HFF-Myc (cell line): ENCODE results near the gene PRKCQ.
"Not testable (repeated sequence)": the region's sequence is repeated elsewhere in the genome, so short reads cannot be mapped to it uniquely, and the experiment has no call there.

Experiments
- DNase-seq: peaks from one replicate; pipeline ENCODE4 v3.0.0-alpha.2; 2011; ENCODE audit warnings: low read depth; ENCODE audit errors: extremely low read depth
- H3K4me3 ChIP-seq: replicated peaks from 2 replicates; pipeline ENCODE4 v1.5.1; 2011; ENCODE audit warnings: low read depth, mild to moderate bottlenecking, control low read depth, low read length
- CTCF ChIP-seq: IDR thresholded peaks from 2 replicates; pipeline ENCODE4 v1.5.1; 2012; ENCODE audit warnings: mild to moderate bottlenecking, low read depth, low read length, control low read depth; ENCODE audit errors: missing control alignments

The PRKCQ gene

GRCh38 chr10:6588845-6589244, 8.8 kb upstream of the PRKCQ start:
- DNase-seq, result no peak
- TF ChIP-seq CTCF, result no peak
- H3K4me3 ChIP-seq, result no peak overlapping the region

- no peak for DNase-seq
- TF ChIP-seq CTCF, result no peak
- no peak overlapping the region for H3K4me3 ChIP-seq
Observed at GRCh38 chr10:6588082-6588481, 8.0 kb upstream of the PRKCQ start.

- no peak for DNase-seq
- H3K4me3 ChIP-seq, result no peak overlapping the region
- TF ChIP-seq CTCF, result no peak
Observed at GRCh38 chr10:6586501-6586900, 6.4 kb upstream of the PRKCQ start.

GRCh38 chr10:6583447-6583846, 3.4 kb upstream of the PRKCQ start:
- no peak overlapping the region for H3K4me3 ChIP-seq
- DNase-seq, result no peak
- TF ChIP-seq CTCF, result no peak

GRCh38 chr10:6582913-6583312, 2.8 kb upstream of the PRKCQ start:
- DNase-seq, H3K4me3 ChIP-seq: not testable (repeated sequence)

- H3K4me3 ChIP-seq, result no peak overlapping the region
- DNase-seq, result no peak
- no peak for TF ChIP-seq CTCF
Observed at GRCh38 chr10:6582298-6582697, 2.2 kb upstream of the PRKCQ start.

DNA sequence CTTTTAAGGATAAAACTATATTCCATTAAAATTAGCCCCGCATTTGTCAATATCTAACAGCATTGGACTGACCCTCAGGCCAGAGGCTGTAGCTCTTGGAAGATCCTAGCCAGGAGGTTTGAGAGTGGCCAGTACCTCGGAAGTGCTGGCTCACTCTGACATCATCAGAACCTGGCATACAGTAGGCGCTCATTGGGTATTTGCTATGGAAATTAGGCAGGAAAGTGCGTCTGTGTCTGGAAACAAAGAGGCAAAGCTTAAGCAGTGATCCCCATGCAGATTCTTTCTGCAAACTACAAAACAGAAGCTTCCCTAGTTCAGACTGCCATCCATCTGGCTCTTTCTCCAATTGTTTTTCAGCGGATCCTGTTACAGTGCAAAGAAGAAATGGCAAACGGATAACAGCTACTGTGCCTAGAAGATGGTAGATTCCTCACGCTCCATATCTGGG, 1.7 kb upstream of the PRKCQ start:
- no peak for TF ChIP-seq CTCF
- no peak for DNase-seq
- H3K4me3 ChIP-seq, result peak overlapping the region; percentile 87

DNA sequence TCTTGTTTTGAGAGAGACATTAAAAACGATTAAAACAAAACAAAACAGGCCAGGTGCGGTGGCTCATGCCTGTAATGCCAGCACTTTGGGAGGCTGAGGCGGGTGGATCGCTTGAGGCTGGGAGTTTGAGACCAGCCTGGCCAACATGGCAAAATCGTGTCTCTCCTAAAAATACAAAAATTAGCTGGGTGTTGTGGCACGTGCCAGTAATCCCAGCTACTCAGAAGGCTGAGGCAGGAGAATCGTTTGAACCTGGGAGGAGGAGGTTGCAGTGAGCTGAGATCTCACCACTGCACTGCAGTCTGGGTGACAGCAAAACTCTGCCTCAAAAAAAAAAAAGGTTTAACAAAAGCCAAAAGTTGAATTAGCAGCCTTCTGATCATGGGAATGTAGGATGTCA, 1.1 kb upstream of the PRKCQ start:
- not testable (repeated sequence) for DNase-seq
- peak overlapping the region; percentile 87 for H3K4me3 ChIP-seq
